Vagina (tissue), 2 donors: ENCODE results near the gene SFXN1.

Experiments
- CTCF ChIP-seq, 3 experiments: fragments of 450-650 bp in 2 of 3; fragments of 200-600 bp in 1 of 3; sonication (generic) in 1 of 3; IDR thresholded peaks; one replicate each; pipeline ENCODE4 v1.5.1; 2017 to 2019; ENCODE audit warnings: antibody characterized with exemption in 3 of 3, mild to moderate bottlenecking in 2 of 3, moderate library complexity in 2 of 3
- POLR2A ChIP-seq, 2 donors: fragments of 450-650 bp; IDR thresholded peaks; one replicate each; pipeline ENCODE4 v1.6.1; 2017; ENCODE audit warnings: antibody characterized with exemption in 2 of 2, mild to moderate bottlenecking in 2 of 2, moderate library complexity in 2 of 2
- POLR2AphosphoS5 ChIP-seq, 2 donors: sonication (generic); formaldehyde crosslinking; IDR thresholded peaks; one replicate each; pipeline ENCODE4 v1.9.0; 2017; ENCODE audit warnings: antibody characterized with exemption in 2 of 2, mild to moderate bottlenecking in 2 of 2, low read depth in 1 of 2; ENCODE audit not compliant: insufficient read depth in 1 of 2

DNA sequence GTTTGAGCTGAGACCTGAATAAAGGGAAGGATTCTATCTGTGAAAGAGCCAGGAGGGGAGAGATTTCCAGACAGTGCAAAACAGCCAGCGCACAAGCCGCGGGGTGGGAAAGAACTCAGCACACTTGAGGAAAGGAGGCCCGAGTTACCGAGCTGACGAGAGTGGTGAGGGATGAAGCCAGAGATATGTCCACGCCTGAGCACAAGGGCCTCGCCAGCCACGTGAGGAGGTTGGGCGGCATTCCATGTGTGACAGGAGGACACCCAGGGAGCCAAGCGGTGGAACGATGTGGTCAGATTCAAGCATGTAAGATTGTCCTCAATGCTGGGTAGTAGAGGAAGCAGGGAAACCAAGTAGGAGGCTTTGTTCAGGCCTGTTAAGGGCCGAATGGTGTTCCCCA is 17.0 kb upstream of the SFXN1 start:
- no peak for TF ChIP-seq POLR2A (IDR thresholded peaks at IDR 0.05)
- TF ChIP-seq CTCF (IDR thresholded peaks at IDR 0.05), result no peak
- no peak for TF ChIP-seq POLR2AphosphoS5 (IDR thresholded peaks at IDR 0.05; ENCODE audit: insufficient read depth in 1 of 2, low read depth in 1 of 2)
